Sigmoid colon (tissue), 7 donors: ENCODE data around the gene MEI1. TPM values are rescaled to one million over a fixed set of nuclear protein-coding genes. Genes with fewer than 3 reads are reported as not detected.

Experiments
- DNase-seq: peaks from one replicate; pipeline ENCODE4 v3.0.0-alpha.2; 2019
- H3K27ac ChIP-seq, 4 donors: fragments of 200-600 bp; sonication (generic); one replicate each; pipeline ENCODE4 v1.5.1; 2016 to 2019; ENCODE audit warnings: mild to moderate bottlenecking in 1 of 4
- H3K27me3 ChIP-seq, 3 donors: fragments of 200-600 bp; sonication (generic); one replicate each; pipeline ENCODE4 v1.5.1; 2019; ENCODE audit warnings: mild to moderate bottlenecking in 1 of 3
- H3K36me3 ChIP-seq, 4 donors: fragments of 200-600 bp; sonication (generic); one replicate each; pipeline ENCODE4 v1.5.1; 2016 to 2019
- H3K4me1 ChIP-seq, 4 donors: fragments of 200-600 bp; sonication (generic); one replicate each; pipeline ENCODE4 v1.5.1; 2017 to 2019
- H3K4me3 ChIP-seq, 4 donors: fragments of 200-600 bp; sonication (generic); one replicate each; pipeline ENCODE4 v1.5.1; 2017 to 2019; ENCODE audit warnings: mild to moderate bottlenecking in 2 of 4, moderate library complexity in 1 of 4
- H3K9me3 ChIP-seq, 4 donors: fragments of 200-600 bp in 3 of 4; sonication (generic) in 3 of 4; one replicate each; pipeline versions ENCODE4 v1.5.1 to v1.6.1; 2013 to 2019
- CTCF ChIP-seq, 4 experiments: fragments of 450-650 bp in 3 of 4; fragments of 200-600 bp in 1 of 4; IDR thresholded peaks; one replicate each; pipeline ENCODE4 v1.5.1; 2016 to 2019; ENCODE audit warnings: antibody characterized with exemption in 4 of 4, mild to moderate bottlenecking in 3 of 4, moderate library complexity in 2 of 4
- EP300 ChIP-seq, 4 donors: sonication (generic); formaldehyde crosslinking; IDR thresholded peaks; one replicate each; pipeline ENCODE4 v1.6.1; 2017; ENCODE audit warnings: antibody characterized with exemption in 4 of 4
- POLR2A ChIP-seq, 2 donors: fragments of 450-650 bp; IDR thresholded peaks; one replicate each; pipeline ENCODE4 v1.6.1; 2016; ENCODE audit warnings: antibody characterized with exemption in 2 of 2, mild to moderate bottlenecking in 2 of 2, moderate library complexity in 2 of 2
- POLR2AphosphoS5 ChIP-seq, 4 donors: sonication (generic); formaldehyde crosslinking; IDR thresholded peaks; one replicate each; pipeline ENCODE4 v1.6.1; 2017; ENCODE audit warnings: antibody characterized with exemption in 4 of 4
- WGBS, 2 donors: extraction: QIAGEN DNeasy Blood & Tissue Kit; methylation state at CpG; one replicate each; pipeline ENCODE4 v1.1.7; 2013; 5-methylcytosine and 5-hydroxymethylcytosine counted together
- intact Hi-C: fragments of 100-400 bp; cut with DNase I; formaldehyde crosslinking; loops from one replicate; pipeline ENCODE4 v1.15.1; 2023
- polyA plus RNA-seq, 3 donors: library from polyadenylated mRNA; stranded (reverse); fragments of 200-250 nt; gene quantifications; one replicate each; pipeline ENCODE4 v1.2.3, GENCODE V29; 2013
- total RNA-seq, 4 donors: library from RNA; depleted of rRNA; stranded (reverse); fragments of >200 nt; gene quantifications; one replicate each; pipeline ENCODE4 v1.1.0, GENCODE V29; 2016
- donor health status: healthy with polysubstance abuse.
- donor health status: Bipolar disorder and iron deficiency.
- donor health status: healthy.

Gene MEI1
- total and polyA plus RNA-seq, 7 donors: 0.54 to 6.4 (median 1.2) TPM; not detected in 2

DNA sequence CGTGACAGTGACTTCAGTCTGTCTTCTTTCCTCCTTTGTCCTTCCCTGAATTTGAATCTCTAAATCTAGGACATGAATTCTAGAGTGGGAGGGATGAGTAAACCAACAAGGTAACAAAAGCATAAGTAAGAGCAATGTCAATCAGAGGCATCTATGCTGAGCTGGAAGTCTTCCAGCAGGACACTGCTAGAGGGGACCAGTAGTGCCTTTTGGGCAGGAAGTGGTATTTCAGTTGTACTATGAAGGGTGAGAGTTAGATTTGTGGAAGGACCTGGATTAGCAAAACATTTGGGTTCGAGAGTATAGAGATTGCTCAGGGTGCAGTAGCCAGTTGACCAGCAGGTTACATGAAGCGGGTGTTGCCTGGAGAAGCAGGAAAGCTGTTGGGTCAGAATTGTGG, 40.3 kb downstream of the MEI1 start:
- H3K27ac ChIP-seq: no peak overlapping the region
- TF ChIP-seq POLR2A (IDR thresholded peaks at IDR 0.05): no peak
- TF ChIP-seq POLR2AphosphoS5 (IDR thresholded peaks at IDR 0.05): no peak
- no peak for TF ChIP-seq EP300 (IDR thresholded peaks at IDR 0.05)
- no peak for TF ChIP-seq CTCF (IDR thresholded peaks at IDR 0.05)
- no peak overlapping the region for H3K4me3 ChIP-seq
- no peaks in the 10 kb centered on the region for H3K36me3 ChIP-seq
- no peak for DNase-seq
- no peaks in the 10 kb centered on the region for H3K27me3 ChIP-seq
- no peaks in the 10 kb centered on the region for H3K4me1 ChIP-seq
- no peaks in the 10 kb centered on the region for H3K9me3 ChIP-seq
- intact Hi-C loops: no loop called here
- 88 to 90% methylated on average over 3 of the region's 3 CpGs for WGBS, 2 donors

DNA sequence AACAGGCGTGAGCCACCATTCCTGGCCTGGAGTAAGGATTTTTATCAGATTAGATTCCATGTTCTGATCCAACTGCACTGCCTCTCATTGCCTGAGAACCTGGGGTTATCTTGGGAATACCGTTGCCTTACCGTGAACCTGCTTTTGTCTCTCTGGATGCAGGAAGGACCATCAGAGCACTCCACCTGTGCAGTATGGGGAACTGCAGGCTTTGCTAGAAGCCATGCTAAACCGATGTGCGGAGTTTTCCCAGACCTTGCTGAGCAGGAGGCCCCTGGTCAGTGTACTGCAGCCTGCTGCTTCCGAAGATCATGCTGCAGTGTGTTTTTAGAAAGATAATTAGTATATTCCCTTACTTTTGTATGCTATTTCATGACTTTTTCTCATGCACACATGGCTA, 43.6 kb downstream of the MEI1 start:
- Histone ChIP-seq H3K9me3 (no peaks in the 10 kb centered on the region), H3K4me3 (no peak overlapping the region), H3K36me3 (no peaks in the 10 kb centered on the region), H3K27me3 (peaks cover 0 to 4% (median 0%) of the 10 kb centered on the region in 3 donors), H3K27ac (no peak overlapping the region), H3K4me1 (no peaks in the 10 kb centered on the region)
- DNase-seq: no peak
- 59 to 66% methylated on average over 6 of the region's 6 CpGs for WGBS, 2 donors
- TF ChIP-seq POLR2A (IDR thresholded peaks at IDR 0.05): no peak
- intact Hi-C loops: no loop called here

DNA sequence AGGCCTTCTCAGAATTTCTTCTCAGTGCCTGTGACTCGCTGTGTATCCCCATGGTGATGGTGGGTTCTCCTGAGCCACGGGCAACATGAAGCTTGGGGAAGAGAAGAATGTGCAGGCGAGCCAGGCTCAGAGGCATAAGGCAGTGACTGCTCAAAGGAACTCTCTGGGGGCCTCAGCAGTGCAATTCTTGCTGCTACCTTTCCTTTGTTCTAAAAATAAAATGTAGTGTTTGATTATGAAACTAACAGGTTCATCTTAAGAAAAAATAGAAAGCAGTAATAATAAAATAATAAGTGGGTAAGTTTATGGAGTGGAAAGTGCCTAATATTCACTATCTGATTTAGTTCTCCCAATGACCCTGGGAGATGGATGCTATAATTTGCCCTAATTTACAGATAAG, 46.7 kb downstream of the MEI1 start:
- H3K27me3 ChIP-seq: peaks cover 0 to 4% (median 0%) of the 10 kb centered on the region in 3 donors
- H3K4me3 ChIP-seq: no peak overlapping the region
- 61 to 70% methylated on average over 3 of the region's 3 CpGs for WGBS, 2 donors
- H3K4me1 ChIP-seq: no peaks in the 10 kb centered on the region
- DNase-seq: no peak
- H3K9me3 ChIP-seq: no peaks in the 10 kb centered on the region
- no peak overlapping the region for H3K27ac ChIP-seq
- intact Hi-C loops: loop anchor here (5.0 kb wide), 1 partner anchor 116 kb away; no protein-coding TSS in a partner anchor
- no peaks in the 10 kb centered on the region for H3K36me3 ChIP-seq
- TF ChIP-seq CTCF (IDR thresholded peaks at IDR 0.05): no peak
- TF ChIP-seq EP300 (IDR thresholded peaks at IDR 0.05): no peak
- no peak for TF ChIP-seq POLR2AphosphoS5 (IDR thresholded peaks at IDR 0.05)
- TF ChIP-seq POLR2A (IDR thresholded peaks at IDR 0.05): no peak

DNA sequence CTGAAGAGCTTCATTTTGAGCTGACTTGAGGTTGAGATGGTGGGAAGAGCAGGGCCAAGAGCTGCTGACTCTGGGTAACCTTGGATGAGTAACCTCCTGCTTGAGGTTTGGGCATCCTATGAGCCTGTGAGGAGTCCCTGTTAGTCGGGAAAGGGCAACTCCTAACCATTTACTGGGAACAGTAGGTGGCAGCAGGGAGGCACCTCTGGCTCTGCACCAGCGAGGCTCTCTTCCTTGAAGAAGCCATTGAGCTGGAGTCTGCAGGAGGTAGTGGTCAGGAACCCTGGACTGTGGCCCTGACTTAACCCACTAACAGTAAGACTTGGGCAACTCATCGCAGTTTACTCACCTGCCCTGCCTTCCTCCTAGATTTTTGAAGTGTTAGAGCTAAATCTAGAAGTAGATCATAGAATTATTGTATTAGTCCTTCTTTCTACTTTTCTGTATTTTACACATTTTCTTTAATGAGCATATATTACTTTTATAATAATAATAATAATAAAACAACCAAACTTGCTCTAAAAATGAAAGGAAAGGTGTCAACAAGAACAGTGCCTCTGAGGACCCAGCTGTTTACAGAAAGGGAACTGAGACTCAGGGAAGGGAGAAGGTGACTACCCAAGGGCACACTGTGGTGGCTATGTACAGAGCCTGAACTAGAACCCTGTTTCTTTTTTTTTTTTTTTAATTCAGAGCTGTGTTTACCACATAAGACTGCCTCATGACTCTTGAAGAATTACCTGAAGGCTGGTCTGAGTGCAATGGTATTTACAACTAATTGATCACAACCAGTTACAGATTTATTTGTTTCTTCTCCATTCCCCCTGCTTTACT, 47.5 kb downstream of the MEI1 start:
- 2 to 3% methylated on average over 3 of the region's 3 CpGs for WGBS, 2 donors
- intact Hi-C loops: loop anchor here (1.0 to 5.0 kb wide), 2 partner anchors 116 to 195 kb away; no protein-coding TSS in a partner anchor
- H3K36me3 ChIP-seq: no peaks in the 10 kb centered on the region
- TF ChIP-seq EP300 (IDR thresholded peaks at IDR 0.05) (no peak), CTCF (IDR thresholded peaks at IDR 0.05) (peak; percentile 35 to 73 (median 62))
- DNase-seq: peak; percentile 85
- no peaks in the 10 kb centered on the region for H3K4me1 ChIP-seq
- no peaks in the 10 kb centered on the region for H3K9me3 ChIP-seq
- H3K27ac ChIP-seq: no peak overlapping the region
- no peak overlapping the region for H3K4me3 ChIP-seq
- H3K27me3 ChIP-seq: peaks cover 0 to 4% (median 0%) of the 10 kb centered on the region in 3 donors

DNA sequence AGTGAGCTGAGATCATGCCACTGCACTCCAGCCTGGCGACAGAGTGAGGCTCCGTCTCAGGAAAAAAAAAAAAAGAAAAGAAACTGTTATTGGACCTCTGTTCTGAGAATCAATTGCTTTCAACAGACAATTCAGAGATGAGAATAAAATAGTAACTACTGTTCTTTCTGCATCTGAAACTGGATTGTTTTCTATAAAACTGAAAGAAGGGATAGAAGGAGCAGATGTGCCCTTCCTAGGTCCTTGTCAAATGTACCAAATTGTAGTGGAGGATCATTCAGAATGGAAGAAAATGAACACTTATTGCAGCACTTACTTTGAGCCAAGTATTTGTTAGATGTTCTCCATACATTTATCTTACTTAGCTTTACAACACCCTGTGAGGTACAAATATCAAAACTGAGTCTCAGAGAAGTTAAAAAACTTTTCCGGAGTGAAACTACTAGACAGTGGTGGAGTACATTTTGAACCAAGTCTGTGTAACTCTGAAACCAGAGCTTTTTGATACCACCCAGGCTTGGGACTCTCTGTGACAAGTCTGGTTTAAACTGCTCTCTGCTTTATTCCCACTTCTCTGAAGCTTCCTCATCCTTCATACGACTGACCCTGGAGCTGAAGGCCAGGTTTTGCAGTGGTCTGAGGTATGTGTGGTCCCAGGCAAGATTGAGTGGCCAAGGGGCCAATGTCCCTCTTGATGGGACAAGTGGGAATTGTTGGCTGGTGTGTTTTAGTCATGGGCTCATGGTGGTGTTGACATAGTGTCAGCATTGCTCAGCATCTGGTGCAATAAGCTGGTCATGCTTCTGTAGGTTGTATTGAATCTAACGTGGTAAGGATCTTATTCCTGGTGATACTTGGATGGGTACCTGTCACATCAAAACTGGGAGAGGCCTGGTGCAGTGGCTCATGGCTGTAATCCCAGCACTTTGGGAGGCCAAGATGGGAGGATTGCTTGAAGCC, 53.0 kb downstream of the MEI1 start:
- no peak for TF ChIP-seq EP300 (IDR thresholded peaks at IDR 0.05)
- TF ChIP-seq POLR2A (IDR thresholded peaks at IDR 0.05): no peak
- TF ChIP-seq CTCF (IDR thresholded peaks at IDR 0.05): no peak
- TF ChIP-seq POLR2AphosphoS5 (IDR thresholded peaks at IDR 0.05): no peak
- H3K36me3 ChIP-seq: no peaks in the 10 kb centered on the region
- intact Hi-C loops: no loop called here
- no peaks in the 10 kb centered on the region for H3K9me3 ChIP-seq
- H3K27me3 ChIP-seq: no peaks in the 10 kb centered on the region
- no peaks in the 10 kb centered on the region for H3K4me1 ChIP-seq
- WGBS, 2 donors: 80 to 84% methylated on average over 5 of the region's 5 CpGs
- DNase-seq: no peak
- H3K4me3 ChIP-seq: no peak overlapping the region
- H3K27ac ChIP-seq: no peak overlapping the region
